IMR-90 (cell line): ENCODE measurements around the gene NUDT15. TPM values are rescaled to one million over a fixed set of nuclear protein-coding genes. Genes with fewer than 3 reads are reported as not detected.

ENCODE experiments used
- ATAC-seq: fragments of 200-7000 bp; cut with Tn5 transposase; 2 replicates; pipeline ENCODE4 v1.9.1; 2020; ENCODE audit warnings: low read depth, mild to moderate bottlenecking, moderate library complexity
- BruUV-seq: library from RNA; stranded (reverse); fragments of 400-500 nt; replicated peaks from 2 replicates; lab custom pipeline; 2021; lab: Mats Ljungman, UMichigan
- CTCF ChIA-PET: fragments of 300-600 bp; formaldehyde crosslinking; extraction: SDS; loops from one replicate; lab custom pipeline; 2021; ENCODE audit warnings: antibody characterized with exemption; lab: Yijun Ruan, JAX
- POLR2A ChIA-PET: fragments of 300-600 bp; sonication (Branson Sonifier 250); formaldehyde crosslinking; loops from one replicate; lab custom pipeline; 2022; ENCODE audit warnings: antibody characterized with exemption; ENCODE audit not compliant: unreplicated experiment; lab: Charles Lee
- DNase-seq: peaks from one replicate; pipeline ENCODE4 v3.0.0; 2013
- H2AFZ ChIP-seq: replicated peaks from 2 replicates; pipeline ENCODE3; 2013; ENCODE audit warnings: low read length, mild to moderate bottlenecking; ENCODE audit not compliant: poor library complexity
- H2AK5ac ChIP-seq: 2 replicates; pipeline ENCODE4 v1.6.1; 2013; ENCODE audit warnings: low read depth, low read length, inconsistent platforms
- H2AK9ac ChIP-seq: replicated peaks from 2 replicates; pipeline ENCODE3; 2013; ENCODE audit warnings: mild to moderate bottlenecking, low read depth, low read length, moderate library complexity; ENCODE audit not compliant: poor library complexity
- H2BK120ac ChIP-seq: 2 replicates; pipeline ENCODE4 v1.6.1; 2013; ENCODE audit warnings: low read depth, low read length, inconsistent platforms
- H2BK15ac ChIP-seq: 3 replicates; pipeline ENCODE4 v1.6.1; 2013; ENCODE audit warnings: low read depth, low read length, inconsistent platforms
- H2BK20ac ChIP-seq: 2 replicates; pipeline ENCODE4 v1.6.1; 2013; ENCODE audit warnings: low read depth, mild to moderate bottlenecking, inconsistent platforms, low read length, moderate library complexity
- H2BK5ac ChIP-seq: 2 replicates; pipeline ENCODE4 v1.6.1; 2013; ENCODE audit warnings: mild to moderate bottlenecking, low read depth, low read length, inconsistent platforms; ENCODE audit not compliant: poor library complexity, severe bottlenecking
- H3K14ac ChIP-seq: replicated peaks from 2 replicates; pipeline ENCODE4 v1.6.1; 2013; ENCODE audit warnings: low read depth, low read length, inconsistent platforms
- H3K18ac ChIP-seq: 2 replicates; pipeline ENCODE4 v1.6.1; 2013; ENCODE audit warnings: low read depth, low read length, control low read depth
- H3K23ac ChIP-seq: 2 replicates; pipeline ENCODE4 v1.6.1; 2013; ENCODE audit warnings: low read depth, low read length, inconsistent platforms
- H3K27ac ChIP-seq: 2 replicates; pipeline ENCODE4 v1.5.1; 2013; ENCODE audit warnings: mild to moderate bottlenecking, control low read depth, low read length; ENCODE audit not compliant: insufficient read depth
- H3K27me3 ChIP-seq: 2 replicates; pipeline ENCODE4 v1.6.1; 2013; ENCODE audit warnings: low read length; ENCODE audit not compliant: control insufficient read depth, insufficient read depth
- H3K36me3 ChIP-seq: 2 replicates; pipeline ENCODE4 v1.6.1; 2013; ENCODE audit warnings: low read length, mixed read lengths; ENCODE audit not compliant: control insufficient read depth, insufficient read depth
- H3K4ac ChIP-seq: 2 replicates; pipeline ENCODE4 v1.6.1; 2013; ENCODE audit warnings: low read depth, low read length, inconsistent platforms
- H3K4me1 ChIP-seq: 2 replicates; pipeline ENCODE4 v1.6.1; 2013; ENCODE audit warnings: low read length, mixed read lengths; ENCODE audit not compliant: control insufficient read depth, insufficient read depth
- H3K4me2 ChIP-seq: 2 replicates; pipeline ENCODE4 v1.6.1; 2013; ENCODE audit warnings: low read depth, mild to moderate bottlenecking, control low read depth, low read length, moderate library complexity
- H3K4me3 ChIP-seq: 2 replicates; pipeline ENCODE4 v1.5.1; 2013; ENCODE audit warnings: low read depth, mild to moderate bottlenecking, control low read depth, low read length, moderate library complexity; ENCODE audit not compliant: insufficient read depth
- H3K56ac ChIP-seq: 2 replicates; pipeline ENCODE4 v1.6.1; 2013; ENCODE audit warnings: low read length, inconsistent platforms; ENCODE audit not compliant: insufficient read depth; ENCODE audit errors: extremely low read depth
- H3K79me1 ChIP-seq, 2 experiments: 2 replicates each; pipeline ENCODE4 v1.6.1; 2013; ENCODE audit warnings: low read length in 2 of 2, inconsistent platforms in 1 of 2, low read depth in 1 of 2
- H3K9ac ChIP-seq: 2 replicates; pipeline ENCODE4 v1.6.1; 2013; ENCODE audit warnings: low read depth, low read length, control low read depth
- H3K9me1 ChIP-seq: 2 replicates; pipeline ENCODE4 v1.6.1; 2013; ENCODE audit warnings: low read length, inconsistent platforms; ENCODE audit not compliant: insufficient read depth
- H3K9me3 ChIP-seq: 2 replicates; pipeline ENCODE4 v1.6.1; 2013; ENCODE audit warnings: low read length; ENCODE audit not compliant: control insufficient read depth, insufficient read depth
- H4K20me1 ChIP-seq: 2 replicates; pipeline ENCODE4 v1.6.1; 2013; ENCODE audit warnings: low read length, inconsistent platforms; ENCODE audit not compliant: insufficient read depth
- H4K5ac ChIP-seq: 2 replicates; pipeline ENCODE4 v1.6.1; 2013; ENCODE audit warnings: mild to moderate bottlenecking, low read depth, low read length, control low read depth
- H4K8ac ChIP-seq, 2 experiments: 2 replicates each; pipeline ENCODE4 v1.6.1; 2013; ENCODE audit warnings: low read depth in 2 of 2, low read length in 2 of 2, control low read depth in 1 of 2, inconsistent platforms in 1 of 2
- H4K91ac ChIP-seq: 2 replicates; pipeline ENCODE4 v1.6.1; 2013; ENCODE audit warnings: low read depth, low read length, inconsistent platforms; ENCODE audit not compliant: insufficient read depth
- BHLHE40 ChIP-seq: fragments of 150-350 bp; IDR thresholded peaks from 2 replicates; pipeline ENCODE4 v1.6.1; 2016; ENCODE audit warnings: mild to moderate bottlenecking, low read depth, low read length
- CEBPB ChIP-seq: IDR thresholded peaks from 2 replicates; pipeline ENCODE4 v1.6.1; 2012; ENCODE audit warnings: low read depth, low read length, improper control_type of control experiment
- CHD1 ChIP-seq: IDR thresholded peaks from 2 replicates; pipeline ENCODE4 v1.6.1; 2012; ENCODE audit warnings: low read depth, low read length, improper control_type of control experiment
- MAFK ChIP-seq: IDR thresholded peaks from 2 replicates; pipeline ENCODE4 v1.6.1; 2012; ENCODE audit warnings: low read depth, low read length, improper control_type of control experiment
- MAZ ChIP-seq: IDR thresholded peaks from 2 replicates; pipeline ENCODE4 v1.6.1; 2012; ENCODE audit warnings: low read depth, mild to moderate bottlenecking, low read length, improper control_type of control experiment, moderate library complexity, borderline replicate concordance
- NFE2L2 ChIP-seq: fragments of 150-350 bp; IDR thresholded peaks from 2 replicates; pipeline ENCODE4 v1.6.1; 2016; ENCODE audit warnings: low read depth, mild to moderate bottlenecking, low read length
- RFX5 ChIP-seq: IDR thresholded peaks from 2 replicates; pipeline ENCODE4 v1.8.0; 2012; ENCODE audit warnings: low read depth, mild to moderate bottlenecking, low read length, moderate library complexity
- dilution Hi-C: fragments of 300-500 bp; cut with HindIII; formaldehyde crosslinking; loops from one replicate; pipeline ENCODE4 v1.14.3; 2018; ENCODE audit warnings: low sequenced_read_pairs; ENCODE audit not compliant: unreplicated experiment
- in situ Hi-C: fragments of 300-500 bp; cut with MboI; formaldehyde crosslinking; loops from 3 replicates; pipeline ENCODE4 v1.14.3; 2019; ENCODE audit warnings: low sequenced_read_pairs, inconsistent platforms, mixed read lengths
- intact Hi-C: fragments of 100-400 bp; cut with micrococcal nuclease; formaldehyde crosslinking; loops from 2 replicates; pipeline ENCODE4 v1.10.0; 2022
- polyA plus RNA-seq, 3 experiments: library from polyadenylated mRNA; depleted of rRNA; stranded (reverse); fragments of >200 nt; gene quantifications; 2 replicates each; pipeline ENCODE4 v1.2.3, GENCODE V29; 2012; ENCODE audit warnings: low replicate concordance in 1 of 3
- total RNA-seq: library from RNA; depleted of rRNA; stranded (reverse); fragments of >200 nt; gene quantifications from 2 replicates; pipeline ENCODE4 v1.2.3, GENCODE V29; 2012
- TF ChIP-seq, protein P1 (sequence below): fragments of 150-350 bp; IDR thresholded peaks from 2 replicates; pipeline ENCODE4 v1.6.1; 2017; ENCODE audit warnings: mild to moderate bottlenecking, antibody characterized with exemption, low read length, low read depth
- TF ChIP-seq, protein P2 (sequence below): conservative IDR thresholded peaks from 2 replicates; pipeline ENCODE4 v1.5.1; 2012; ENCODE audit warnings: mild to moderate bottlenecking, low read depth, low read length, improper control_type of control experiment

Gene NUDT15
- total and polyA plus RNA-seq, 2 of the 4 experiments (the other 2 are of a cell fraction) = 13.1 to 14.2 TPM

DNA sequence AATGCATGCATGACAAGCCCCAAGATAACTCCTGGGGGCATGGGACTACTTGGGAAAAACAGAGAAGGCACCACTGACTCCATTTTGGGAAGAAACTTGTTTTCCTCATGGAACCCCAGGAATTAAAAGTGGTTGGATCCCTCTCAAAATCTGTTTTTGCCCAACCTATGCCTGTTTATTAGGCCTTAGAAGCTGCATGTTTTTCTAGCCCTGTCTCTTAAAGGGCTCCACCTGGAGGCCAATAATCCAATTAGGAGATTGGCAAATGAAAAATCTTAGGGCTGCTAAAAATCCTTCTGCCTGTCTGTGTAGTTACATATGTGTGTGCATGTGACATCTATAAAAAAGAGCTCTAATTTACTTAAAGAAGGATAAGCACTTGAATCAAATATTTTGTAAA lies 30.5 kb downstream of the NUDT15 start:
- in situ Hi-C loops = no loop called here
- no peak overlapping the region for H3K18ac ChIP-seq
- CTCF ChIA-PET = no interaction called here
- POLR2A ChIA-PET = no interaction called here
- H3K4me3 ChIP-seq = no peak overlapping the region
- H3K4ac ChIP-seq = no peak overlapping the region
- no TSS peak for BruUV-seq
- no peak overlapping the region for H2AK9ac ChIP-seq
- no peak overlapping the region for H3K56ac ChIP-seq
- TF ChIP-seq, protein P1, sequence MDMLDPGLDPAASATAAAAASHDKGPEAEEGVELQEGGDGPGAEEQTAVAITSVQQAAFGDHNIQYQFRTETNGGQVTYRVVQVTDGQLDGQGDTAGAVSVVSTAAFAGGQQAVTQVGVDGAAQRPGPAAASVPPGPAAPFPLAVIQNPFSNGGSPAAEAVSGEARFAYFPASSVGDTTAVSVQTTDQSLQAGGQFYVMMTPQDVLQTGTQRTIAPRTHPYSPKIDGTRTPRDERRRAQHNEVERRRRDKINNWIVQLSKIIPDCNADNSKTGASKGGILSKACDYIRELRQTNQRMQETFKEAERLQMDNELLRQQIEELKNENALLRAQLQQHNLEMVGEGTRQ = no peak
- TF ChIP-seq CHD1 = no peak
- TF ChIP-seq NFE2L2 = no peak
- TF ChIP-seq BHLHE40 = no peak
- no peak for TF ChIP-seq RFX5
- no peak for TF ChIP-seq MAZ
- TF ChIP-seq, protein P2, sequence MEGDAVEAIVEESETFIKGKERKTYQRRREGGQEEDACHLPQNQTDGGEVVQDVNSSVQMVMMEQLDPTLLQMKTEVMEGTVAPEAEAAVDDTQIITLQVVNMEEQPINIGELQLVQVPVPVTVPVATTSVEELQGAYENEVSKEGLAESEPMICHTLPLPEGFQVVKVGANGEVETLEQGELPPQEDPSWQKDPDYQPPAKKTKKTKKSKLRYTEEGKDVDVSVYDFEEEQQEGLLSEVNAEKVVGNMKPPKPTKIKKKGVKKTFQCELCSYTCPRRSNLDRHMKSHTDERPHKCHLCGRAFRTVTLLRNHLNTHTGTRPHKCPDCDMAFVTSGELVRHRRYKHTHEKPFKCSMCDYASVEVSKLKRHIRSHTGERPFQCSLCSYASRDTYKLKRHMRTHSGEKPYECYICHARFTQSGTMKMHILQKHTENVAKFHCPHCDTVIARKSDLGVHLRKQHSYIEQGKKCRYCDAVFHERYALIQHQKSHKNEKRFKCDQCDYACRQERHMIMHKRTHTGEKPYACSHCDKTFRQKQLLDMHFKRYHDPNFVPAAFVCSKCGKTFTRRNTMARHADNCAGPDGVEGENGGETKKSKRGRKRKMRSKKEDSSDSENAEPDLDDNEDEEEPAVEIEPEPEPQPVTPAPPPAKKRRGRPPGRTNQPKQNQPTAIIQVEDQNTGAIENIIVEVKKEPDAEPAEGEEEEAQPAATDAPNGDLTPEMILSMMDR = no peak
- TF ChIP-seq CEBPB = no peak
- no peak for TF ChIP-seq MAFK
- H3K9ac ChIP-seq = no peak overlapping the region
- H3K9me1 ChIP-seq = no peaks in the 10 kb centered on the region; the same call in 1 of the 2 replicates
- no peak overlapping the region for H3K27ac ChIP-seq
- H2AK5ac ChIP-seq = no peak overlapping the region
- H3K27me3 ChIP-seq = no peaks in the 10 kb centered on the region
- H3K14ac ChIP-seq = no peak overlapping the region
- no peak overlapping the region for H4K91ac ChIP-seq
- H2BK5ac ChIP-seq = no peak overlapping the region
- no peak overlapping the region for H2BK20ac ChIP-seq
- DNase-seq = no peak
- dilution Hi-C loops = no loop called here
- H3K9me3 ChIP-seq = peaks cover 46% of the 10 kb centered on the region
- no peak overlapping the region for H4K5ac ChIP-seq
- H2BK15ac ChIP-seq = no peak overlapping the region
- H4K8ac ChIP-seq = no peak overlapping the region
- H2AFZ ChIP-seq = no peak overlapping the region
- H3K4me2 ChIP-seq = no peak overlapping the region
- H4K20me1 ChIP-seq = no peaks in the 10 kb centered on the region
- no peak overlapping the region for H3K23ac ChIP-seq
- H3K4me1 ChIP-seq = no peaks in the 10 kb centered on the region
- ATAC-seq = no peak
- H3K79me1 ChIP-seq = peaks cover 9 to 23% of the 10 kb centered on the region in 2 experiments
- peaks cover 44% of the 10 kb centered on the region for H3K36me3 ChIP-seq
- intact Hi-C loops = no loop called here
- H2BK120ac ChIP-seq = no peak overlapping the region
